Sigmoid colon (tissue), 4 donors: ENCODE results near the gene RUNX2.

Experiments
- POLR2A ChIP-seq, 2 donors: fragments of 450-650 bp; IDR thresholded peaks; one replicate each; pipeline ENCODE4 v1.6.1; 2016; ENCODE audit warnings: antibody characterized with exemption in 2 of 2, mild to moderate bottlenecking in 2 of 2, moderate library complexity in 2 of 2
- POLR2AphosphoS5 ChIP-seq, 4 donors: sonication (generic); formaldehyde crosslinking; IDR thresholded peaks; one replicate each; pipeline ENCODE4 v1.6.1; 2017; ENCODE audit warnings: antibody characterized with exemption in 4 of 4

DNA sequence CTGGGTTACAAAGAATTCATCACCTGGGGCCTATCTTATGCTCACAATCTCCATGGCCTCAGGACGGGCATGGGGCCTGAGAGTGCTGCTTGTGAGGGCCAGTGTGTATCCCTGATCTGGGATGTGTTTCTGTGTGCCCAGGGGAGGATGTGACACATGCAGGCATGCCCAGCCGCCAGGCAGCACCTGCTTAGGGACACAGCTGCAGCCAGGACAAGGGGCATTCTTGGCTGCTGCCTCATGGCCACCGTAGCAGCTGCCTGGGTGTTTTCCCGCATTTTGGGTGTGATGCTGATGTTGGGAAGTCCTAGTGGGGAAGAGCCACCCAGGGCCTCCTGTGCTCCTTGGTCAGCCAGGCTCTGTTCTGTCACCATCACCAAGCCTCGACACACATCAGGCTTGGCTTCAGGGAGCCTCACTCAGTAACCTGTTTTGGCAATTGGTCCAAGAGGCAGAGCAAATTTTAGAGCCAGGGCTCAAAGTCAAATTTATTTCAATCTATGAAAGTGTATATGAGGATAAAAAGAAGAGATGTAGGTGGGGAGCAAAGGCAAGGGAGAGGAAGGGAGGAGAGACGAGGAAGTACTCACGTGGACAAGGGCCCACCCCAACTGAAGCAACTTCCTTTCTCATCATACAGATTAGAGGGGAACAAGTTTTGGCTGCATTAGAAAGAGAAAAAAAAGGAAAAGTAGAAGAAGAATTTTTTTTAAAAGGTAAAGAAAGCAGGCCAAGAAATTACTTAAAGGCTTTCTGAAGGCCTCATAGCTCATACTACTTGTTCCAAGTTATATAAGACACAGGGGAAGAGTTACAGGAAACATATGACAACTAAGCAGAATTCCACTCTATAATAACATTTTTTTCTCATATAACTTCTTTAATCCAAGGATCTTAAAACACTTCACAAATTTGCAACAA lies 319.5 kb downstream of the RUNX2 start:
- TF ChIP-seq POLR2A (IDR thresholded peaks at IDR 0.05) (no peak), POLR2AphosphoS5 (IDR thresholded peaks at IDR 0.05) (no peak)
